H1 (cell line): ENCODE data around the gene ZNF281. TPM values are rescaled to one million over a fixed set of nuclear protein-coding genes. Genes with fewer than 3 reads are reported as not detected.

Experiments
- CTCF ChIA-PET: fragments of 300-600 bp; sonication (Branson Sonifier 250); formaldehyde crosslinking; loops from one replicate; lab custom pipeline; 2021; ENCODE audit not compliant: partially characterized antibody; lab: Charles Lee
- POLR2A ChIA-PET: fragments of 300-600 bp; sonication (Branson Sonifier 250); formaldehyde crosslinking; loops from one replicate; lab custom pipeline; 2021; ENCODE audit warnings: inconsistent platforms; ENCODE audit not compliant: partially characterized antibody; lab: Charles Lee
- DNase-seq, 2 experiments: peaks; one replicate each; pipeline versions ENCODE4 v3.0.0 to v3.0.0-alpha.2; 2010 to 2022; ENCODE audit warnings: low spot score in 2 of 2, low read depth in 1 of 2, mixed read lengths in 1 of 2
- FAIRE-seq: peaks from 2 replicates; lab custom pipeline; 2011; peaks lifted over from hg19 to GRCh38; lab: Jason Lieb, UNC
- H2AFZ ChIP-seq: 2 replicates; pipeline ENCODE4 v1.8.1; 2012; ENCODE audit warnings: low read length, inconsistent platforms
- H2AK5ac ChIP-seq: 2 replicates; pipeline ENCODE4 v1.6.1; 2013; ENCODE audit warnings: low read depth, low read length
- H2BK120ac ChIP-seq: replicated peaks from 2 replicates; pipeline ENCODE3; 2013; ENCODE audit warnings: low read depth, low read length, inconsistent platforms
- H2BK12ac ChIP-seq: 2 replicates; pipeline ENCODE4 v1.6.1; 2013; ENCODE audit warnings: low read depth, low read length
- H2BK15ac ChIP-seq: 2 replicates; pipeline ENCODE4 v1.6.1; 2013; ENCODE audit warnings: low read length
- H2BK20ac ChIP-seq: 2 replicates; pipeline ENCODE4 v1.6.1; 2013; ENCODE audit warnings: low read length
- H2BK5ac ChIP-seq: 2 replicates; pipeline ENCODE4 v1.6.1; 2013; ENCODE audit warnings: low read depth, low read length
- H3K14ac ChIP-seq: 2 replicates; pipeline ENCODE4 v1.6.1; 2013; ENCODE audit warnings: inconsistent platforms; ENCODE audit not compliant: insufficient read length
- H3K18ac ChIP-seq: 2 replicates; pipeline ENCODE4 v1.6.1; 2013; ENCODE audit warnings: low read length; ENCODE audit errors: extremely low read depth
- H3K23ac ChIP-seq: 2 replicates; pipeline ENCODE4 v1.6.1; 2013; ENCODE audit warnings: inconsistent platforms; ENCODE audit not compliant: insufficient read length
- H3K23me2 ChIP-seq: 2 replicates; pipeline ENCODE4 v1.6.1; 2013; ENCODE audit warnings: low read depth, low read length
- H3K27ac ChIP-seq: 2 replicates; pipeline ENCODE4 v1.6.1; 2011; ENCODE audit warnings: low read depth, low read length, inconsistent platforms
- H3K27me3 ChIP-seq, 4 experiments: replicated peaks in 1 of 4; 1 replicate in 1 of 4; 2 replicates in 3 of 4; pipeline versions ENCODE4 v1.6.1 to v1.8.1; 2011 to 2013; ENCODE audit warnings: low read length in 3 of 4, mild to moderate bottlenecking in 3 of 4, inconsistent platforms in 2 of 4, mixed read lengths in 2 of 4, moderate library complexity in 1 of 4; ENCODE audit not compliant: control insufficient read depth in 3 of 4, insufficient read depth in 3 of 4; ENCODE audit errors: extremely low read depth in 1 of 4
- H3K36me3 ChIP-seq, 4 experiments: 2 replicates each; pipeline versions ENCODE4 v1.6.1 to v1.8.1; 2011 to 2013; ENCODE audit warnings: mild to moderate bottlenecking in 4 of 4, low read length in 3 of 4, moderate library complexity in 2 of 4, control low read depth in 1 of 4, inconsistent platforms in 1 of 4; ENCODE audit not compliant: insufficient read depth in 4 of 4, control insufficient read depth in 2 of 4
- H3K4ac ChIP-seq: replicated peaks from 2 replicates; pipeline ENCODE3; 2013; ENCODE audit warnings: low read length, low read depth, mixed read lengths, inconsistent platforms; ENCODE audit not compliant: insufficient read length
- H3K4me1 ChIP-seq, 4 experiments: replicated peaks in 1 of 4; 1 replicate in 1 of 4; 2 replicates in 3 of 4; pipeline versions ENCODE4 v1.6.1 to v1.8.1; 2011 to 2013; ENCODE audit warnings: low read length in 3 of 4, inconsistent platforms in 2 of 4, mixed read lengths in 1 of 4; ENCODE audit not compliant: insufficient read depth in 4 of 4, control insufficient read depth in 3 of 4
- H3K4me2 ChIP-seq, 2 experiments: 2 replicates each; pipeline versions ENCODE4 v1.6.1 to v1.8.1; 2011 to 2013; ENCODE audit warnings: low read depth in 2 of 2, low read length in 2 of 2, control low read depth in 1 of 2, inconsistent platforms in 1 of 2, mild to moderate bottlenecking in 1 of 2; ENCODE audit not compliant: insufficient read depth in 1 of 2
- H3K4me3 ChIP-seq, 4 experiments: fragments of 200-600, 300-600 bp in 1 of 4; sonication (generic), shearing (Covaris generic), sonication (Bioruptor Twin) in 1 of 4; 2 replicates each; pipeline versions ENCODE4 v1.5.1 to v1.8.1; 2011 to 2016; ENCODE audit warnings: low read length in 4 of 4, low read depth in 3 of 4, control low read depth in 2 of 4, inconsistent platforms in 2 of 4, mild to moderate bottlenecking in 2 of 4, mixed read lengths in 1 of 4, moderate library complexity in 1 of 4; ENCODE audit not compliant: insufficient read depth in 2 of 4; ENCODE audit errors: extremely low read depth in 1 of 4
- H3K56ac ChIP-seq: replicated peaks from 2 replicates; pipeline ENCODE3; 2013; ENCODE audit warnings: low read depth, mild to moderate bottlenecking, mixed read lengths, low read length, inconsistent platforms; ENCODE audit not compliant: insufficient read length
- H3K79me1 ChIP-seq: 2 replicates; pipeline ENCODE4 v1.6.1; 2013; ENCODE audit warnings: low read depth, low read length, control low read depth
- H3K79me2 ChIP-seq, 2 experiments: 2 replicates each; pipeline versions ENCODE4 v1.6.1 to v1.8.1; 2012 to 2013; ENCODE audit warnings: low read length in 2 of 2, mild to moderate bottlenecking in 2 of 2, inconsistent platforms in 1 of 2; ENCODE audit not compliant: insufficient read depth in 2 of 2, control insufficient read depth in 1 of 2
- H3K9ac ChIP-seq, 4 experiments: replicated peaks in 1 of 4; 1 replicate in 1 of 4; 2 replicates in 3 of 4; pipeline versions ENCODE4 v1.6.1 to v1.8.1; 2011 to 2013; ENCODE audit warnings: low read depth in 3 of 4, low read length in 3 of 4, control low read depth in 2 of 4, mild to moderate bottlenecking in 2 of 4, moderate library complexity in 2 of 4, inconsistent platforms in 1 of 4; ENCODE audit errors: extremely low read depth in 1 of 4
- H3K9me3 ChIP-seq, 2 experiments: 2 replicates each; pipeline versions ENCODE4 v1.6.1 to v1.8.1; 2012 to 2013; ENCODE audit warnings: mild to moderate bottlenecking in 2 of 2, moderate library complexity in 2 of 2, control low read depth in 1 of 2, inconsistent platforms in 1 of 2, low read depth in 1 of 2, low read length in 1 of 2, mixed read lengths in 1 of 2; ENCODE audit not compliant: insufficient read depth in 2 of 2
- H4K20me1 ChIP-seq, 2 experiments: replicated peaks in 1 of 2; 2 replicates each; pipeline versions ENCODE3 to v1.8.1; 2011 to 2013; ENCODE audit warnings: inconsistent platforms in 2 of 2, low read length in 2 of 2, mild to moderate bottlenecking in 1 of 2; ENCODE audit not compliant: insufficient read depth in 2 of 2, control insufficient read depth in 1 of 2
- H4K5ac ChIP-seq: 2 replicates; pipeline ENCODE4 v1.6.1; 2013; ENCODE audit warnings: low read length, low read depth, mixed read lengths, inconsistent platforms; ENCODE audit not compliant: insufficient read length
- H4K8ac ChIP-seq: 2 replicates; pipeline ENCODE4 v1.8.0; 2013; ENCODE audit warnings: mild to moderate bottlenecking, moderate library complexity, low read length, inconsistent platforms; ENCODE audit not compliant: insufficient read depth; ENCODE audit errors: extremely low read depth
- H4K91ac ChIP-seq: replicated peaks from 2 replicates; pipeline ENCODE3; 2013; ENCODE audit warnings: low read length, mixed read lengths, inconsistent platforms; ENCODE audit not compliant: insufficient read length
- CBX5 ChIP-seq: fragments of 300-800, 300-1000 bp; sonication (generic); IDR thresholded peaks from 2 replicates; pipeline ENCODE4 v1.7.1; 2016; ENCODE audit warnings: antibody characterized with exemption, low read length, low read depth
- E2F6 ChIP-seq: IDR thresholded peaks from 2 replicates; pipeline ENCODE4 v1.6.1; 2012; ENCODE audit warnings: inconsistent platforms
- EGR1 ChIP-seq: IDR thresholded peaks from 2 replicates; pipeline ENCODE4 v1.6.1; 2011; ENCODE audit warnings: low read depth, low read length, borderline replicate concordance
- MAX ChIP-seq: IDR thresholded peaks from 2 replicates; pipeline ENCODE4 v1.6.1; 2012; ENCODE audit warnings: inconsistent platforms
- NANOG ChIP-seq: IDR thresholded peaks from 2 replicates; pipeline ENCODE4 v1.6.1; 2011; ENCODE audit warnings: low read length, low read depth, mild to moderate bottlenecking, inconsistent platforms; ENCODE audit not compliant: insufficient read depth, poor library complexity, severe bottlenecking
- RAD21 ChIP-seq, 2 experiments: IDR thresholded peaks in 1 of 2; conservative IDR thresholded peaks in 1 of 2; 2 replicates each; pipeline ENCODE4 v1.6.1; 2011; ENCODE audit warnings: low read depth in 2 of 2, low read length in 2 of 2, improper control_type of control experiment in 1 of 2, inconsistent platforms in 1 of 2, mild to moderate bottlenecking in 1 of 2, moderate library complexity in 1 of 2
- RFX5 ChIP-seq: IDR thresholded peaks from 2 replicates; pipeline ENCODE4 v1.6.1; 2011; ENCODE audit warnings: low read depth, low read length, improper control_type of control experiment, borderline replicate concordance
- RXRA ChIP-seq: IDR thresholded peaks from 2 replicates; pipeline ENCODE4 v1.6.1; 2011; ENCODE audit warnings: low read depth, mild to moderate bottlenecking, low read length, moderate library complexity; ENCODE audit not compliant: insufficient read depth
- SUZ12 ChIP-seq: fragments of 200-600 bp; sonication (generic); IDR thresholded peaks from 2 replicates; pipeline ENCODE4 v1.6.1; 2012; ENCODE audit warnings: mild to moderate bottlenecking, inconsistent platforms, low read length, moderate library complexity, mixed read lengths
- TBP ChIP-seq: IDR thresholded peaks from 2 replicates; pipeline ENCODE4 v1.6.1; 2011; ENCODE audit warnings: low read depth, low read length, improper control_type of control experiment
- WGBS, 2 experiments: shearing (Covaris generic) in 1 of 2; methylation state at CpG; one replicate each; pipeline versions ENCODE4 v1.1.6 to v1.1.7; 2013 to 2015; ENCODE audit warnings: low lambda C conversion rate in 2 of 2, mixed read lengths in 2 of 2, inconsistent platforms in 1 of 2, low coverage in 1 of 2, missing lambda C conversion rate in 1 of 2; ENCODE audit not compliant: insufficient replicate concordance in 2 of 2, insufficient coverage in 1 of 2, insufficient read length in 1 of 2; ENCODE audit errors: extremely low coverage in 1 of 2, missing lambda C conversion rate in 1 of 2; 5-methylcytosine and 5-hydroxymethylcytosine counted together
- polyA plus RNA-seq, 7 experiments: library from polyadenylated mRNA; depleted of rRNA in 3 of 7; stranded (reverse) in 5 of 7; unstranded in 2 of 7; fragments of >200 nt in 5 of 7; fragments of 200-250 nt in 2 of 7; gene quantifications; 1 replicate in 5 of 7; 2 replicates in 1 of 7; 4 replicates in 1 of 7; pipeline versions ENCODE4 v1.2.1 to v1.2.3, GENCODE V29; 2011 to 2013; ENCODE audit warnings: missing spikeins in 2 of 7, mixed read lengths in 2 of 7
- total RNA-seq: library from RNA; stranded (reverse); fragmentation: NEBNext Ultra II Directional; extraction: Animal tissue kit (Norgen Biotek cat#: 25700); gene quantifications from 2 replicates; pipeline ENCODE4 v1.2.1, GENCODE V29; 2021

The ZNF281 gene
- total and polyA plus RNA-seq, 2 of the 8 experiments (the other 6 are each of a cell fraction or from before 2014, with no cell fraction given) = 19.5 to 61.4 TPM

- H3K79me1 ChIP-seq = no peaks in the 10 kb centered on the region
- POLR2A ChIA-PET = interaction anchor here (0.5 to 5.0 kb wide), 14 partner anchors 8 to 196 kb away, joined by 3 to 51 read pairs (median 5); partner anchors contain the start of gene ZNF281
- peak overlapping the region; percentile 75 for H4K91ac ChIP-seq
- peak overlapping the region; percentile 51; the same call in 1 of the 2 replicates for H2BK12ac ChIP-seq
- H2BK120ac ChIP-seq = no peak overlapping the region
- no peak for FAIRE-seq
- no peaks in the 10 kb centered on the region for H3K27me3 ChIP-seq
- peak overlapping the region; percentile 19 for H4K5ac ChIP-seq
- peak overlapping the region; percentile 65 for H3K18ac ChIP-seq
- no peak for DNase-seq
- H2AK5ac ChIP-seq = no peak overlapping the region
- no peak overlapping the region for H3K56ac ChIP-seq
- WGBS, 2 experiments = 88% methylated on average over 2 of the region's 2 CpGs; no CpG with 5 or more reads in 1 of the 2 experiments
- no peaks in the 10 kb centered on the region for H3K23me2 ChIP-seq
- H3K36me3 ChIP-seq = peaks cover 0 to 5% (median 2%) of the 10 kb centered on the region in 4 experiments; a peak in 4 of 8 replicates
- H3K27ac ChIP-seq = peak overlapping the region; percentile 13; the same call in 1 of the 2 replicates
- H3K4ac ChIP-seq = peak overlapping the region; percentile 24
- CTCF ChIA-PET = interaction anchor here (0.6 to 5.1 kb wide), 17 partner anchors 9 to 1380 kb away, joined by 3 to 36 read pairs (median 4); no protein-coding TSS in a partner anchor
- H3K79me2 ChIP-seq = no peaks in the 10 kb centered on the region
- H3K9me3 ChIP-seq = no peaks in the 10 kb centered on the region
- no peak overlapping the region for H2BK15ac ChIP-seq
- H3K4me2 ChIP-seq = peak overlapping the region in 1 of 2 experiments; percentile 59; a peak in 2 of 4 replicates
- H2AFZ ChIP-seq = no peak overlapping the region
- H3K9ac ChIP-seq = no peak overlapping the region
- H3K4me1 ChIP-seq = peaks cover 4 to 34% (median 26%) of the 10 kb centered on the region in 4 experiments
- no peaks in the 10 kb centered on the region for H4K20me1 ChIP-seq
- H3K14ac ChIP-seq = no peak overlapping the region
- no peak overlapping the region for H4K8ac ChIP-seq
- H3K23ac ChIP-seq = no peak overlapping the region
- H2BK5ac ChIP-seq = peak overlapping the region; percentile 21; the same call in 1 of the 2 replicates
- 0 out of 2 replicates have a peak overlapping the region, but pooled peaks have one; percentile 63 for H2BK20ac ChIP-seq
- H3K4me3 ChIP-seq = peak overlapping the region in 1 of 4 experiments; percentile 13; a peak in 1 of 8 replicates
- TF ChIP-seq RAD21 (IDR thresholded peaks at IDR 0.05 in 1 of 2, conservative IDR thresholded peaks at IDR 0.05 in 1 of 2; ENCODE audit: low read depth in 2 of 2, low read length in 2 of 2) (peak; percentile 14 to 33; a peak in 2 of 4 replicates), EGR1 (no peak), TBP (no peak), SUZ12 (no peak), CBX5 (no peak), RXRA (no peak), RFX5 (no peak), MAX (0 out of 2 replicates have a peak, but pooled peaks have one; percentile 20), NANOG (no peak), E2F6 (no peak)
Measured at GRCh38 chr1:200365897-200366426, 43.9 kb downstream of the ZNF281 start.
